ENCODE data around the gene ELMOD3.
A peak's percentile ranks its signal among the peaks of the same experiment; 100 is the strongest.

DNA sequence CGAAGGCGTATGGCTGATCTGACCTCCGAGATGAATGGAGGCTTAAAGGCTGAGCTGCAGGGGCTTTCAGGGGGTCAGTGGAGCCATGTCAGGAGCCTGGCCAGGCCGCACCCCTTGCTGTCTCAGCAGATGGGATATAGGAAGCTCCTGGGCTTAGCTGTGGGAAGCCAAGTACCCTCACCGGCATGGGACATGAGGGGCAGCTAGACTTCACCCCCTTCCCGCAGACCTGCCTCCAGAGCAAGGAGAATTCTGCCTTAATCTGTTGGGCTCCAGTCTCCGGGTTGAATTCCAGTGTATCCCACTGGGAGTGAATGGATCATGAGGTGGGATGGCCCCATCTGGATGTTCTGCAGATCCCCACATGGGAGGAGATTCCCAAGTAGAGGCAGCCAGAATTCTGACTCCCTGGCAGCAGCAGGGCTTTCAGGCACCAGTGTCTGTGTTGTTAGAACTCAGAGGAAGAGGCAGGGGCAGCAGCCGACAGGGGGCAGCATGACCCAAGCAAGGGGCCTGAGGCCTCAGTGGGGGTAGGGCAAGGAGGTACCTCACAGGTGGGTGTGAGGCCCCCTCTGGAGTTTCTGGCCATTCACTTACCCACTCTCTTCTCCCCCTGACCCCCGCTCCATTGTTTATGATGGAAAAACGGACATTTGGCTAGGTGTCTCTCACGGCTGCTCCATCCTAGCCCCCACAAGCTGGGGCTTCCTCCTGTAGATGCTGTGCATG lies 36.5 kb downstream of the ELMOD3 start:
- peak; percentile 45 to 81 (median 56) for TF ChIP-seq CTCF (IDR thresholded peaks at IDR 0.05)
- TF ChIP-seq POLR2AphosphoS5 (IDR thresholded peaks at IDR 0.05), result peak; percentile 20
